Neuronal stem cell (in vitro differentiated cells): Measurements from ENCODE around the gene ZNF536.

ENCODE experiments used
- DNase-seq: peaks from one replicate; pipeline ENCODE4 v3.0.0-alpha.2; 2013; ENCODE audit warnings: low spot score
- H2AFZ ChIP-seq: one replicate; pipeline ENCODE4 v1.6.1; 2013; ENCODE audit warnings: mild to moderate bottlenecking, low read length, inconsistent platforms
- H2AK5ac ChIP-seq: 2 replicates; pipeline ENCODE4 v1.6.1; 2013; ENCODE audit warnings: low read depth, mild to moderate bottlenecking, inconsistent platforms, low read length, moderate library complexity, mixed read lengths
- H2BK120ac ChIP-seq: 2 replicates; pipeline ENCODE4 v1.6.1; 2013; ENCODE audit warnings: low read depth, mild to moderate bottlenecking, inconsistent platforms, low read length, moderate library complexity, mixed read lengths
- H2BK12ac ChIP-seq: one replicate; pipeline ENCODE4 v1.6.1; 2013; ENCODE audit warnings: low read length, inconsistent platforms
- H2BK15ac ChIP-seq: 2 replicates; pipeline ENCODE4 v1.6.1; 2013; ENCODE audit warnings: mild to moderate bottlenecking, low read length, inconsistent platforms, mixed read lengths
- H2BK5ac ChIP-seq: one replicate; pipeline ENCODE4 v1.6.1; 2013; ENCODE audit warnings: inconsistent platforms, mild to moderate bottlenecking, low read length, moderate library complexity
- H3K14ac ChIP-seq: one replicate; pipeline ENCODE4 v1.6.1; 2013; ENCODE audit warnings: low read length, inconsistent platforms
- H3K18ac ChIP-seq: 2 replicates; pipeline ENCODE4 v1.6.1; 2013; ENCODE audit warnings: low read length, inconsistent platforms
- H3K23ac ChIP-seq: 2 replicates; pipeline ENCODE4 v1.6.1; 2013; ENCODE audit warnings: low read depth, mild to moderate bottlenecking, mixed read lengths, low read length, inconsistent platforms; ENCODE audit not compliant: poor library complexity
- H3K27ac ChIP-seq: replicated peaks from 3 replicates; pipeline ENCODE4 v1.5.1; 2013; ENCODE audit warnings: low read length, inconsistent platforms
- H3K27me3 ChIP-seq, 3 experiments: 2 replicates each; pipeline ENCODE4 v1.6.1; 2013; ENCODE audit warnings: low read length in 3 of 3, mild to moderate bottlenecking in 2 of 3, inconsistent platforms in 1 of 3, low read depth in 1 of 3, mixed read lengths in 1 of 3, moderate library complexity in 1 of 3; ENCODE audit not compliant: control insufficient read depth in 3 of 3, insufficient read depth in 3 of 3
- H3K36me3 ChIP-seq, 2 donors: replicated peaks in 1 of 2; 2 replicates each; pipeline ENCODE4 v1.6.1; 2013; ENCODE audit warnings: low read length in 2 of 2; ENCODE audit not compliant: control insufficient read depth in 2 of 2, insufficient read depth in 2 of 2
- H3K4ac ChIP-seq: 2 replicates; pipeline ENCODE4 v1.6.1; 2013; ENCODE audit warnings: inconsistent platforms, mild to moderate bottlenecking, low read length, moderate library complexity
- H3K4me1 ChIP-seq, 2 donors: 1 replicate in 1 of 2; 2 replicates in 1 of 2; pipeline ENCODE4 v1.6.1; 2013; ENCODE audit warnings: low read length in 2 of 2, low read depth in 1 of 2; ENCODE audit not compliant: control insufficient read depth in 2 of 2, insufficient read depth in 1 of 2
- H3K4me2 ChIP-seq: one replicate; pipeline ENCODE4 v1.6.1; 2013; ENCODE audit warnings: mild to moderate bottlenecking, low read length, inconsistent platforms; ENCODE audit not compliant: insufficient read depth, poor library complexity, severe bottlenecking
- H3K4me3 ChIP-seq, 2 donors: 2 replicates each; pipeline ENCODE4 v1.5.1; 2013; ENCODE audit warnings: low read length in 2 of 2, mild to moderate bottlenecking in 2 of 2, inconsistent platforms in 1 of 2, moderate library complexity in 1 of 2
- H3K79me1 ChIP-seq: one replicate; pipeline ENCODE4 v1.6.1; 2013; ENCODE audit warnings: low read depth, mild to moderate bottlenecking, inconsistent platforms, low read length, moderate library complexity
- H3K9ac ChIP-seq: one replicate; pipeline ENCODE4 v1.6.1; 2013; ENCODE audit warnings: mild to moderate bottlenecking, low read depth, low read length, inconsistent platforms; ENCODE audit not compliant: poor library complexity
- H3K9me3 ChIP-seq, 2 donors: replicated peaks in 1 of 2; 2 replicates each; pipeline versions ENCODE3 to v1.6.1; 2013; ENCODE audit warnings: low read length in 2 of 2, mild to moderate bottlenecking in 2 of 2, inconsistent platforms in 1 of 2, low read depth in 1 of 2, mixed read lengths in 1 of 2, moderate library complexity in 1 of 2; ENCODE audit not compliant: control insufficient read depth in 2 of 2, insufficient read depth in 1 of 2
- H4K8ac ChIP-seq: one replicate; pipeline ENCODE4 v1.6.1; 2013; ENCODE audit warnings: low read depth, mild to moderate bottlenecking, inconsistent platforms, low read length, moderate library complexity
- H4K91ac ChIP-seq: one replicate; pipeline ENCODE4 v1.6.1; 2013; ENCODE audit warnings: low read length, low read depth, mild to moderate bottlenecking, inconsistent platforms; ENCODE audit not compliant: poor library complexity
- WGBS, 2 donors: extraction: QIAGEN DNeasy Blood & Tissue Kit; methylation state at CpG; one replicate each; pipeline ENCODE4 v1.1.7; 2013; ENCODE audit warnings: missing lambda C conversion rate in 2 of 2, mixed read lengths in 1 of 2; ENCODE audit not compliant: insufficient read length in 2 of 2, insufficient replicate concordance in 1 of 2; ENCODE audit errors: extremely low coverage in 2 of 2; 5-methylcytosine and 5-hydroxymethylcytosine counted together

ZNF536 gene

GRCh38 chr19:30434797-30435594 is 62.8 kb downstream of the ZNF536 start:
- Histone ChIP-seq H3K4me2 (no peak overlapping the region), H3K4me1 (no peaks in the 10 kb centered on the region), H4K91ac (peak overlapping the region; percentile 19), H2BK5ac (no peak overlapping the region), H3K36me3 (no peaks in the 10 kb centered on the region), H3K27ac (no peak overlapping the region), H3K4ac (no peak overlapping the region), H2BK12ac (no peak overlapping the region), H3K27me3 (no peaks in the 10 kb centered on the region), H2BK120ac (no peak overlapping the region), H4K8ac (no peak overlapping the region), H3K23ac (peak overlapping the region; percentile 31), H2AFZ (no peak overlapping the region), H3K9ac (no peak overlapping the region), H3K18ac (no peak overlapping the region), H2BK15ac (no peak overlapping the region), H2AK5ac (no peak overlapping the region), H3K9me3 (peaks cover 0 to 4% of the 10 kb centered on the region in 2 donors), H3K14ac (no peak overlapping the region), H3K79me1 (no peaks in the 10 kb centered on the region), H3K4me3 (peak overlapping the region in 1 of 2 donors; percentile 21)
- no CpG with 5 or more reads among the region's 4 CpGs for WGBS, 2 donors
- DNase-seq, result no peak

- no peak for DNase-seq
- Histone ChIP-seq H3K9me3 (peaks cover 0 to 4% of the 10 kb centered on the region in 2 donors), H3K79me1 (no peaks in the 10 kb centered on the region), H2BK15ac (no peak overlapping the region), H3K27me3 (no peaks in the 10 kb centered on the region), H2AK5ac (no peak overlapping the region), H3K4me3 (no peak overlapping the region), H3K4me1 (no peaks in the 10 kb centered on the region), H4K91ac (no peak overlapping the region), H3K9ac (no peak overlapping the region), H3K36me3 (no peaks in the 10 kb centered on the region), H3K27ac (no peak overlapping the region), H3K4ac (no peak overlapping the region), H3K14ac (no peak overlapping the region), H2BK5ac (no peak overlapping the region), H2BK12ac (no peak overlapping the region), H3K4me2 (no peak overlapping the region), H3K18ac (no peak overlapping the region), H2AFZ (no peak overlapping the region), H3K23ac (no peak overlapping the region), H2BK120ac (no peak overlapping the region), H4K8ac (no peak overlapping the region)
- no CpG with 5 or more reads among the region's 2 CpGs for WGBS, 2 donors
Measured at GRCh38 chr19:30437869-30438268, 65.7 kb downstream of the ZNF536 start.

GRCh38 chr19:30439310-30439709 is 67.1 kb downstream of the ZNF536 start:
- no peak for DNase-seq
- no peak overlapping the region for H2AK5ac ChIP-seq
- H2BK120ac ChIP-seq, result no peak overlapping the region
- H3K23ac ChIP-seq, result no peak overlapping the region
- H3K36me3 ChIP-seq, result peaks cover 0 to 4% of the 10 kb centered on the region in 2 donors
- no peak overlapping the region for H3K4ac ChIP-seq
- H2BK5ac ChIP-seq, result no peak overlapping the region
- H3K27ac ChIP-seq, result no peak overlapping the region
- no peak overlapping the region for H3K14ac ChIP-seq
- H4K8ac ChIP-seq, result no peak overlapping the region
- no peaks in the 10 kb centered on the region for H3K4me1 ChIP-seq
- H2BK12ac ChIP-seq, result no peak overlapping the region
- no peak overlapping the region for H3K4me2 ChIP-seq
- no peak overlapping the region for H4K91ac ChIP-seq
- no peak overlapping the region for H2AFZ ChIP-seq
- no peak overlapping the region for H3K18ac ChIP-seq
- peaks cover 0 to 4% of the 10 kb centered on the region in 2 donors for H3K9me3 ChIP-seq
- no peak overlapping the region for H3K9ac ChIP-seq
- no peak overlapping the region for H2BK15ac ChIP-seq
- H3K4me3 ChIP-seq, result no peak overlapping the region
- WGBS, 2 donors, result no CpG with 5 or more reads among the region's 12 CpGs
- H3K27me3 ChIP-seq, result no peaks in the 10 kb centered on the region
- no peaks in the 10 kb centered on the region for H3K79me1 ChIP-seq

GRCh38 chr19:30441011-30441410 is 68.8 kb downstream of the ZNF536 start:
- H4K91ac ChIP-seq, result peak overlapping the region; percentile 60
- no peak overlapping the region for H3K27ac ChIP-seq
- no CpG with 5 or more reads among the region's 4 CpGs for WGBS, 2 donors
- no peaks in the 10 kb centered on the region for H3K4me1 ChIP-seq
- H3K79me1 ChIP-seq, result no peaks in the 10 kb centered on the region
- no peak overlapping the region for H2BK120ac ChIP-seq
- DNase-seq, result no peak
- H3K27me3 ChIP-seq, result no peaks in the 10 kb centered on the region
- no peak overlapping the region for H3K4ac ChIP-seq
- H2BK12ac ChIP-seq, result peak overlapping the region; percentile 73
- H3K9me3 ChIP-seq, result no peaks in the 10 kb centered on the region
- H3K4me2 ChIP-seq, result no peak overlapping the region
- no peak overlapping the region for H3K9ac ChIP-seq
- peak overlapping the region; percentile 2 for H2AK5ac ChIP-seq
- no peak overlapping the region for H2BK5ac ChIP-seq
- no peak overlapping the region for H2AFZ ChIP-seq
- H3K23ac ChIP-seq, result no peak overlapping the region
- H4K8ac ChIP-seq, result no peak overlapping the region
- no peak overlapping the region for H2BK15ac ChIP-seq
- H3K18ac ChIP-seq, result peak overlapping the region; percentile 17
- peaks cover 0 to 4% of the 10 kb centered on the region in 2 donors for H3K36me3 ChIP-seq
- no peak overlapping the region for H3K14ac ChIP-seq
- no peak overlapping the region for H3K4me3 ChIP-seq
